PC-9 (cell line): ENCODE data around the gene EYA2.

ENCODE experiments used
- CTCF ChIP-seq: fragments of 200-600 bp; sonication (generic); conservative IDR thresholded peaks from 2 replicates; pipeline ENCODE4 v1.6.1; 2017; ENCODE audit warnings: mixed run types, antibody characterized with exemption, mild to moderate bottlenecking, moderate library complexity
- EZH2 ChIP-seq: fragments of 200-600 bp; sonication (generic); IDR thresholded peaks from 2 replicates; pipeline ENCODE4 v1.8.0; 2017; ENCODE audit warnings: antibody characterized with exemption, low read depth

GRCh38 chr20:46962452-46963195 lies 68.0 kb downstream of the EYA2 start:
- TF ChIP-seq CTCF (no peak), EZH2 (no peak)
